Measurements from ENCODE around the gene CELF4. TPM values are rescaled to one million over a fixed set of nuclear protein-coding genes. Genes with fewer than 3 reads are reported as not detected.

CELF4 gene
- total RNA-seq, 1 experiment from 2014 or later = not detected

DNA sequence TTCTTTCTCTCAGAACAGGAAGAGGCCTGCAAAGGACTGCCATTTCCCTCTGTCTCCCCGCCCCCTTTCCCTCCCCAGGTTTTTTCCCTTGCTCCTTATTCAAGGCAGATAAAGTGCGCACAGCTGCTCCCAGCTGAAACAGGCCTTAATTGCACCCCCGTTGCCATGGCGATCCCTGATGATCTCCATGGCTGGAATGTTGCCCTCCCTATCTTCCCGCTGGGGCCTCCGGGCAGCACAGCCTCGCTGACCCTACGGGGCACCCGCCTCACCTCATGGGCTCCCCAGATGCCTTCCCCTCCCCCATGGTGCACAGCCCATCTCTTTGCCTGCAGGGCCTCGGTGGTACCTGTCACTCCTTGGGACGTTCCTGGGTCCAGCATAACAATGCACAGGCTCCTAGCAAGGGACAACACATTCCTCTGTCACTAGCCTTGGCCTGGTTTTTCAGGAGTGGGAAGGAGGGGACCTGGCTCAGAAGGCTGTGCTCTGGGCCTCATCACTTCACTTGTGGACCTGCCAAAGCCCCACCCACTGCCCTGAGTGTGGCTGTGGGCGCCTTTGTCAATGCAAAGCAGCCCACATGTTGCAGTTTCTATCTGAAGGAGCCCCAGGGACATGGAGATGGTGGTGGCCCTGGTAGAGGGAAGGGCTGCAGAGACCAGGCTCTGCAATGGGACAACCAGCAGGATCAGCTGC is 115.0 kb downstream of the CELF4 start:
- no peaks in the 10 kb centered on the region for H3K36me3 ChIP-seq
- H3K27me3 ChIP-seq = no peaks in the 10 kb centered on the region
- no peaks in the 10 kb centered on the region for H3K4me1 ChIP-seq
- peak; percentile 10 to 22 for DNase-seq
- H3K27ac ChIP-seq = no peak overlapping the region
- no peaks in the 10 kb centered on the region for H3K9me3 ChIP-seq (replicated peaks)
- no peak overlapping the region for H3K4me3 ChIP-seq

DNA sequence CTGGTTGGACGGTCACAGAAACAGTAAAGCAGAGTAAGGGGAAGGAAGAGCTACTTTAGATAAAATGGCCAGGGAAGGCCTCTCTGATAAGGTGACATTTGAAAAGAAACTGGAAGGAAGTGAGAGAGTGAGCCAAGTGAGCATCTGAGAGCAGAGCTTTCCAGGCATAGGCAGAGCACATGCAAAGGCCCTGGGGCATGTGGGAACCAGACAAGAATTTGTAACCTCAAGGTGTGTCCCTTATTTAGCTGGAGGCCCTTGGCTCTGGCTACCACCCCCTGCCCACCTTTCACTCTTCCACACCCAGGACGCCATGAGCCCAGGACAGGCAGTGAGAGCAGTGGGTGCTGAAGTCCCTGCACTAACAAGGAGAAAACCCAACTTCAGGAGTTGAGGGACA is 116.0 kb downstream of the CELF4 start:
- Histone ChIP-seq H3K27me3 (no peaks in the 10 kb centered on the region), H3K9me3 (replicated peaks) (no peaks in the 10 kb centered on the region), H3K4me3 (no peak overlapping the region), H3K4me1 (no peaks in the 10 kb centered on the region), H3K36me3 (no peaks in the 10 kb centered on the region), H3K27ac (no peak overlapping the region)
- no peak for DNase-seq

DNA sequence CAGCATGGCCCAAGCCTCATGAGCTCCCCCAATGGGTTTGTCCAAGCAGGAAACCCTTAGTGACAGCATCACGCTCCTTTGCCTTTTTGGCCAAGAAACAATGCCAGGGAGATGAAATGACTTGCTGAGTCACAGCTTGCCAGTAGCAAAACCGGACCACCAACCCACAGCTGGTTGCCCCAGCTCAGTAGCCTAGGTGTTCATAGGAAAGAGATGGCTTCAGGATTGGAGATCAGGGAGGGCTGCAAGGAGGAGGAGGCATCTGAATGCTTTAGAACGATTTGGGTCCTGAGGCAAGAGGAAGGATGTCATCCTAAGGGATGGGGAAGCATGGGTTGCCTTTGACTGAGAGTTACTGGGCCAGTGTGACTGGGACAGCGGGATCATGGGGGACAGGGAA is 116.7 kb downstream of the CELF4 start:
- Histone ChIP-seq H3K4me1 (no peaks in the 10 kb centered on the region), H3K9me3 (replicated peaks) (no peaks in the 10 kb centered on the region), H3K27me3 (no peaks in the 10 kb centered on the region), H3K36me3 (no peaks in the 10 kb centered on the region), H3K4me3 (no peak overlapping the region), H3K27ac (no peak overlapping the region)
- no peak for DNase-seq

DNA sequence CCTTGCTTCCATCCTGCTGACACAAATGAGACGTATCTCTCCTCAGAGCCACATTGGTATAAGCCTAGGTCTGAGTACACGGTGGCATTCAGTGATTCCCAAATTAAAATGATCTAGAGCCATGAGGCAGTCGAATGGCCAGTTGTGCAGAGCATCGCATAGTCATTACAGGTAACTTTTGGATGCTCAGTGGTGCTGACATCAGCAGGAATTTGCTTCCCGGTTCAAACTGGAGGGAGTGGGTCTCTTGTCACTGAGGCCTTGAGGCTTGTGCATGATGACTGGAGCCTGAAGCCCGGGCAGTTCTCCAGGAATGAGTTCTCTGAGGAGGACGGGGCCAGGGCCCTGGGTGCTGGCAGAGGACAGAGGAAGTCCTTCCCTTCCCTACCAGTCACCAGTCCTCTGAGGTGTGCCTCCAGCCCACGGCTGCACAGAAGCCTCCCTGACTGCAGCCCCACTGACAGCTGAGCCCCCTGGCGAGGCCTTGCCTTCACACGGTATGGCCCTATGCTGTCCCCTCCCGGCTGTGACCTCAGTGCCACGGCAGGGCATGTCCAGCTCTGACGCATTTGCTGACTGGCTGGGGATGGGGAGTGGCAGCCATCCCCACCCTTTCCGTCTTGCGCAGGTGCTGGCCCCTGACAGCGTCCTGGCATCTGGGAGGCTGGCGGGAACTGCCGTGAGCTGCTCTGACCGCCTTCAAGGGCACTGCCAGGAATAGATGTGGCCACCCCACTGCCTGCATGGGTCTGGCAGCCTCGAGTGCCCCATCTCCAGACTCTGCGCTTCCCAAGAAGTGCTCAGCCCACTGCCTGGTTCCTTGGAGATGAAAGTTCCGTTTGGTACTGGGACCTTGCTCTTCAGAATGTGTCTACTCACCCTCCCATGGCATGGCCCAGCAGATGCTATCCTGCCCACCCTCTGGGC is 117.4 kb downstream of the CELF4 start:
- H3K9me3 ChIP-seq (replicated peaks) = no peaks in the 10 kb centered on the region
- no peak overlapping the region for H3K27ac ChIP-seq
- no peak overlapping the region for H3K4me3 ChIP-seq
- no peak for DNase-seq
- no peaks in the 10 kb centered on the region for H3K36me3 ChIP-seq
- no peaks in the 10 kb centered on the region for H3K27me3 ChIP-seq
- H3K4me1 ChIP-seq = no peaks in the 10 kb centered on the region

DNA sequence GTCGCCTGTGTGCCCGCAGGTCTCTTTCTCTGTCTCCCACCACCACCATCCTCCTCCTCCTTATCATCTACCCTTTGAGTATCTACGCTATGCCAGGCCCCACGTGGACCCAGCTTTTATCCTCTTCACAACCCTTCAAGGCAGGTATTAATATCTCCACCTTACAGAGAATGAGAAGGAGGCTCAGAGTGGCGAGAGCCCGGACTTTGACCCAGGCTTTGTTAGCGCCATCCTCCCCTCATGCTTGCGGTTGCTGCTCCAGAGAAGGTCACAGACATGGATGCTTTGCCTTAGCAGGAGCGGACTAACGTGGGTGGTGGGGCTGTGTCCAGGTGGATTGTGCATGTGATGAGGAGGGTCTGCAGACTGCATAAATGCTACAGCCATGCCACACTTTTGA is 119.8 kb downstream of the CELF4 start:
- no peak for DNase-seq
- no peak overlapping the region for H3K4me3 ChIP-seq
- no peaks in the 10 kb centered on the region for H3K27me3 ChIP-seq
- no peak overlapping the region for H3K27ac ChIP-seq
- H3K9me3 ChIP-seq (replicated peaks) = no peaks in the 10 kb centered on the region
- no peaks in the 10 kb centered on the region for H3K36me3 ChIP-seq
- no peaks in the 10 kb centered on the region for H3K4me1 ChIP-seq

DNA sequence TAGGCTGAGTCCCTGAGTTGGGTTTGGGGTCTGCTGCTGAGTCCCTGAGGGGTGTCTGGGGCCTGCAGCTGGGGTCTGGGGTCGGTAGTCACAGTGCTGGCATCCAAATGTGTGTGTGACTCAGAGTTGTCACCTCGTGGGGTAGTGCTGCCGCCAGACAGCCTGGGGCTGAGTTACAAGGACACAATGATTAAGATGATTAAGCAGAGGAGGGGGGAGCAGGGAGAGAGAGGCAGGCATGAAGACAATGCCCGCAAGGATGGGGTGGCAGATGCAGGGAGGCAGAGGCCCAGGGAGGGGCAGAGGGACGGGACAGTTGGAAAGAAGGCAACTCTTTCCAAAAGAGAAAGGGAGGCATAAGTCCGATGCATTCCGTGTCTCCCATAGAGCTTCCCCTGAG is 120.2 kb downstream of the CELF4 start:
- Histone ChIP-seq H3K4me1 (no peaks in the 10 kb centered on the region), H3K9me3 (replicated peaks) (no peaks in the 10 kb centered on the region), H3K4me3 (no peak overlapping the region), H3K27me3 (no peaks in the 10 kb centered on the region), H3K27ac (no peak overlapping the region), H3K36me3 (no peaks in the 10 kb centered on the region)
- DNase-seq = no peak

DNA sequence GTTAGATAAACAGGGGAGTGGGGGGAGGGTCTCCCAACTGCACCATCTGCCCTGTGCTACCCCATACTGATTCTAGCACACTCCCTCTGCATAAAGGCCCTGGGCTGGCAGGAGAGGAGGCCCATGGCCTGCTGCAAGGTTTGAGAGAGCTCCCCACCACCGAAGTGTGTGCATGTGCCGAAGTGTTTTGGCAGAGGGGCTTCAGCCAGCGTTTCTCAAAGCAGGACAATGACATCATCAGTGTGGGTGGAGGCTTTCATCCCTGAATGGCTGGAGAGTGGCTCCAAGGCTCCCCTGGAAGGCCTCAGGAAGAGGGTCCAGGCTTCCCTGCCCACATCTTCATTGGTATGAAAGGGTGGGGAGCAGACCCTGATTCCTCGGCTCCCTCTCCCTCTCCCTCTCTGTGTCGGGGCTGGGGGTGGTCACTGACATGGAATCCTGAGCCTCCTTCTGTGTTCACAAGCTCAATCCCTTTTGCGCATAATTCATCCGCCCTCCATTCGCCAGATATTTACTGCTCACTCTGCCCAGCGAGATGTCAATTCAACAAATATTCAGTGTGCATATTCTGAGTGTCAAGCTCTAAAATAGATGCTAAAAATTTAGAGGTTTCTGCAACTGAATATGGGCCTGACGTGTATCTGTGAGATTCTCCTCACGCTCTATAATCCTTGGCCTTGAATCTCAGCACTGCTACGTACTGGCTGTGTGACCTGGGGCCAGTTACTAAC is 122.1 kb downstream of the CELF4 start:
- no peaks in the 10 kb centered on the region for H3K9me3 ChIP-seq (replicated peaks)
- no peak for DNase-seq
- no peaks in the 10 kb centered on the region for H3K27me3 ChIP-seq
- no peak overlapping the region for H3K27ac ChIP-seq
- H3K36me3 ChIP-seq = no peaks in the 10 kb centered on the region
- no peak overlapping the region for H3K4me3 ChIP-seq
- H3K4me1 ChIP-seq = no peaks in the 10 kb centered on the region

DNA sequence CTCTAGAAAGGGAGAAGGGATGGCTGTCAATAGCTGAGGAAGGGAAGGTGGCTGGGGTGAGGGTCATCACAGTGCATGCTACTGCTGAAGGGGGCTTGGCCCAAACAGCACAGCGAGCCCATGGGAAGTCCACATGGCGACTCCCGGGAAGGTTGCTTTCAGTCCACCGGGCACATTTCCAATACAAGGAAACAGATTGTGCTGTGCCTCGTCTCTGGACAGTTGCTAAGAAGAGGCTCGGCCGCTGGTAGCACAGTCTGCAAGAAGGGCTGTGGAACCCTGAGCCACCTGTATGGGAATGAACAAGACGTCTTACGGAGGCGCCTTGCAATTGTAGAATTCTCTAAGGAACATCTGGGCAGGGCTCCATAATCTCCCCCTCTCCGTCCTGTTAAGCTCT is 123.1 kb downstream of the CELF4 start:
- H3K36me3 ChIP-seq = no peaks in the 10 kb centered on the region
- H3K9me3 ChIP-seq (replicated peaks) = no peaks in the 10 kb centered on the region
- H3K27ac ChIP-seq = no peak overlapping the region
- H3K27me3 ChIP-seq = no peaks in the 10 kb centered on the region
- H3K4me1 ChIP-seq = no peaks in the 10 kb centered on the region
- H3K4me3 ChIP-seq = no peak overlapping the region
- DNase-seq = no peak

DNA sequence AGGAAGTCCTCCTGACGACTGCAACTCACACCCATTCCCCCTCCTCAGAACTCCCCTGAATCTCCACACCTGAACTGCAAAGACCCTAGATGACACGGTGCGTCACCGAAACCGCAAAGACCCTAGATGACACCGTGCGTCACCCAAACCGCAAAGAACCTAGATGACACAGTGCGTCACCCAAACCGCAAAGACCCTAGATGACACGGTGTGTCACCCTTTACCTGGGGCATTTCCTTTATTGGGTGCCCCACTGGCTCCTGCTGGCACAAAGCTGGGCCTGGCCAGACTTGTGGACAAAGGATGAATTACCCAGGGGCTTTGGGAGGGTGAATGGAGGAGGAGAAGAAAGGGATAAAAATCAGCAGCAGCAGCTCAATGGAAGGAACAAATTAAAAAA is 123.8 kb downstream of the CELF4 start:
- no peaks in the 10 kb centered on the region for H3K4me1 ChIP-seq
- no peaks in the 10 kb centered on the region for H3K36me3 ChIP-seq
- DNase-seq = no peak
- no peak overlapping the region for H3K27ac ChIP-seq
- H3K4me3 ChIP-seq = no peak overlapping the region
- no peaks in the 10 kb centered on the region for H3K27me3 ChIP-seq
- H3K9me3 ChIP-seq (replicated peaks) = no peaks in the 10 kb centered on the region

DNA sequence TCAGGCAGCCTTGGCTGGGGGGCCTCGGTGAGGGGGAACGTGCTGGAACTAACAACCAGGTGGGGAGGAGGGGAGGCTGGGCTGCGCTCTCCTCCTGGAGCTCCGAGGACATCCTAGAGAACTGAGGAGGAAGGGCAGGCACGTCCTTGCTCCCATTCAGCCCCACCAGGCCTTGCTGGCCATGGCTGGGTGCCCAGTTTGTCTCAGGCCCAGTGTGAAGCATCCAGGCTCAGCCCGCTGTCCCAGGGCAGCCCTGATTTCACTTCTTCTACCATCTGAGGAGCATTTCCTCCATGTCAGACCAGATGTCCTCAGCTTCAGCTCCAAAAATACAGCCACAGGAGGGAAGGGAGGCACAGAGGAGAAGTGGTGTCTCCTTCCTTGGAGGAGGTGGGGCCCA is 125.4 kb downstream of the CELF4 start:
- Histone ChIP-seq H3K9me3 (replicated peaks) (no peaks in the 10 kb centered on the region), H3K4me3 (no peak overlapping the region), H3K36me3 (no peaks in the 10 kb centered on the region), H3K27ac (no peak overlapping the region), H3K27me3 (no peaks in the 10 kb centered on the region), H3K4me1 (no peaks in the 10 kb centered on the region)
- DNase-seq = no peak

DNA sequence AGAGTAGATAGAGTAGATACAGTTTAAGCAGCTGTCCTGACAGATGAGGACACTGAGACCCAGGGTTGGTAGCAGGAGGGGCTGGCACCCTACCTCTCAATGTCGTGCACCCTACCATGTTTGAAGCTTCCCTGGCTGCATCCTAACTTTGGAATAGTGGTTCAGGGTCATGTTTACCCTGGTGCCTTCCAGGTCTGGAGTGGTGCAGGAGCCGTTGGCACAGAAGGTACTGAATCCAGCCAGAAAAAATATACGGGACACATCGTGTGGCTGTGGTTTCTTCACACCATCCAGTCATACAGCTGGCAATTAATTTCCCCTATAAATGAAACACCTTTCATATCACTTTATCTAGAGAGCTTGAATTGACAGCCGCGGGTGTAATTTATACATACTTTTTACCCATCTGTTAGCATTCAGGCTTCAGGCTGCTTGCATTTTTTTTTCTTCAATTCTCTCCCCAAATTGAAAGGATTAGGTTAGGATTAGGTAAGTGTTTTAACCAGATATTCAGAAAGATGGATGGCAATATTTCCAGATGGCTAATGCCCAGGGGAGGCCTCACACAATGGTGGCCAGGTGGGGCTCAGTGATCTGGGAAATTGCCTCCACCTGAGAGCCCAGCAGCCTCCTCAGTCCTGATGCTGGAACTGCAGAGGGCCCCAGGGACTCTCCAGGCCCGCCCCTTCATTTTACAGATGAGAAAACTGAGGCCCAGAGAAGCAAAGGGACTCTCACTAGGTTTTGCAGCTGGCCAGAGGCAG is 127.0 kb downstream of the CELF4 start:
- Histone ChIP-seq H3K4me3 (no peak overlapping the region), H3K27ac (no peak overlapping the region), H3K9me3 (replicated peaks) (no peaks in the 10 kb centered on the region), H3K4me1 (no peaks in the 10 kb centered on the region), H3K36me3 (no peaks in the 10 kb centered on the region), H3K27me3 (no peaks in the 10 kb centered on the region)
- DNase-seq = no peak

DNA sequence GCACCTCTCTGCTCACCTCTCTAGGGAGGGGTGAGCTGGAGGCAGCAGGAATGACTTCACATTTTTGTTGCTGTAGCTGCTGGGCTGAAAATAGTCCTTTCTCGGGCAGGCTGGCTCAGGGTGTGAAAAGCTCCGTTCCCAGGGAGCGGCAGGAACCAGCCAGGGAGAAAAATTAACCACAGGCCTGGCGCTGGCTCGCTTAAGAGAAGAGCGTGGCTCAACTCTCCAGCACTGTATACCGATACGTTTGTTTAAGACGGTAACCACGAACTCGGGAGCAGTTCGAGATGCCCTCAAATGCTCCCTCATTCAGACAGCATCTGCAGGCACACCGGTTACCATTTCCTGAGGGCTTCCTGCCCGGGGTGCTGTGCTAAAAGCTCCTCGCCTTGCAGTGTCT is 129.6 kb downstream of the CELF4 start:
- Histone ChIP-seq H3K27me3 (no peaks in the 10 kb centered on the region), H3K27ac (no peak overlapping the region), H3K4me3 (no peak overlapping the region), H3K9me3 (replicated peaks) (no peaks in the 10 kb centered on the region), H3K36me3 (no peaks in the 10 kb centered on the region), H3K4me1 (no peaks in the 10 kb centered on the region)
- no peak for DNase-seq

DNA sequence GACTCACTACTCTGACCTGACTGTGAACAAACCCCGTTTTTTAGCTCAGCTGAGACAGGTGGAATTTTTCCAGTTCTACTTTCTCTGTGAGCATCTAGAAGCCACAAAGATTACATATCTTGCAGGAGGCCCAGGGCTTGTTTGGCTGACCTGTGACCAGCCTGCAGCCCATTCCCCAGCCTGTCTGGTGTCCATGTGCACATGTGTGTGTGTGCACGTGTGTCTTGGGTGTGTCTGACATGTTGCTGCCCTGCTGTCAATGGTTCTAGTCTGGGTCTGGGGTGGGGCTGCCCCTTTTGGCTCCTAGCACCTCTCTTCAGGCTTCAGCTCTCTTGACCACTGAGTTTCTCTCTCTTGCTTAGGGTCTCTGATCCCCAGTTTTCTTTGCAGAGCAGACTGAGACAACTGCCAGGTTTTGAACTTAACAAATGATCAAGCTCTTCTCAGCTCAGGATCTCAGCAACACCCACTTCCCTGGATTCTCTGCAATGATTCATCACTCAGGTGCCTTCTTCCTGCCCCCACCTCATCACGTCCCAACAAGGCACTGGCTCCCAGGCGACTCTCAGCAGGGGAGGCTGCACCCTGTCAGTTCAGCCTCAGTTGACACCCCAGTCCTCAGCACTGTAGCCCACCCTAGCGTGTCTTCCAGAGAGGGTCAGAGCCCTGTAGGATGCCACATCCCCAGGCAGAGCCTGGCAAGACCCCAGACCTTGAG is 130.3 kb downstream of the CELF4 start:
- Histone ChIP-seq H3K27ac (no peak overlapping the region), H3K4me3 (no peak overlapping the region), H3K27me3 (no peaks in the 10 kb centered on the region), H3K4me1 (no peaks in the 10 kb centered on the region), H3K36me3 (no peaks in the 10 kb centered on the region), H3K9me3 (replicated peaks) (no peaks in the 10 kb centered on the region)
- no peak for DNase-seq

Data from SJCRH30 (cell line).